Kidney tubule cell (primary cell): ENCODE data around the gene UTS2B.

Experiments used
- DNase-seq: peaks from one replicate; pipeline ENCODE4 v3.0.0-alpha.2; 2018; ENCODE audit warnings: low spot score

UTS2B gene

GRCh38 chr3:191321019-191321767 is 9.1 kb downstream of the UTS2B start:
- no peak for DNase-seq

DNA sequence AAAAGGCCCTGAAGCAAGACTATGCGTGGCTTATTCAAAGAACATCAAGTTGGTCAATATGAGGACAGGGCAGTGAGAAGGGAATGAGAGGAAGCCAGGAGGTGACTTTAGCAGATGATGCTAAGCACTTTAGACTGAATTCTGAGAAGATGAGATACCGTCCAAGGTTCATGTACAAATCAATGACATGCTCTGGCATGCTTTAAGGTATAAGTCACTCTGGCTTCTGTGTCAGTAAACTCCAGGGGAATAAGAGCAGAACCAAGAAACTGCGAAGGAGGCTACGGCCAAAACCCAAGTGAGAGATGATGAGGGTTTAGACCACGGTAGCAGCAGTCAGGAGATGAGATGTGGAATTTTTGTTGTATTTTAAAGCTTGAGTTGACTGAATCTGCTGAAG is 10.0 kb downstream of the UTS2B start:
- no peak for DNase-seq

DNA sequence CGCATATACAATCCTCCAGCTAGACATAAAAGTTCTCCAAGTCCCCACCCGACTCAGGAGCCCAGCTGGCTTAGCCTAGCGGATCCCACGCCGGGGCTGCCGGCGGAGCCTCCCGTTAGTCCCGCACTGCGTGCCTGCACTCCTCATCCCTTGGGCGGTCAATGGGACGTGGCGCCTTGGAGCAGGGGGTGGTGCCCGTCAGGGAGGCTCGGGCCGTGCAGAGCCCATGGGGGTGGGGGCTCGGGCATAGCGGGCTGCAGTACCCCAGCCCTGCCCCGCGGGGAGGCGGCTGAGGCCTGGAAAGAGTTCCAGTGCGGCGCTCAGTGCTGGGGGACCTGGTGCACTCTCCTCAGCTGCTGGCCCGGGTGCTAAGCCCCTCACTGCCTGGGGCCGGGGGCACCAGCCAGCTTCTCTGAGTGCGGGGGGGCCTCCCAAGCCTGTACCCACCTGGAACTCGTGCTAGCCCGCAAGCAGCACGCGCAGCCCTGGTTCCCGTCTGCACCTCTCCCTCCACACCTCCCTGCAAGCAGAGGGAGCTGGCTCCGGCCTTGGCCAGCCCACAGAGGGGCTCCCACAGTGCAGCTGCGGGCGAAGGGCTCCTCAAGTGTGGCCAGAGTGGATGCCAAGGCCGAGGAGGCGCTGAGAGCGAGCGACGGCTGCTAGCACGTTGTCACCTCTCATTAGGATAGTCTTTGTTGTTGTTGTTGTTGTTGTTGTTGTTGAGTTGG is 13.3 kb downstream of the UTS2B start:
- no peak for DNase-seq

- no peak for DNase-seq
These were observed 16.1 kb downstream of the UTS2B start for GRCh38 chr3:191314109-191314728.

GRCh38 chr3:191313296-191313695 is 17.0 kb downstream of the UTS2B start:
- no peak for DNase-seq

- no peak for DNase-seq
These were observed 23.0 kb downstream of the UTS2B start for GRCh38 chr3:191307341-191307740.

DNA sequence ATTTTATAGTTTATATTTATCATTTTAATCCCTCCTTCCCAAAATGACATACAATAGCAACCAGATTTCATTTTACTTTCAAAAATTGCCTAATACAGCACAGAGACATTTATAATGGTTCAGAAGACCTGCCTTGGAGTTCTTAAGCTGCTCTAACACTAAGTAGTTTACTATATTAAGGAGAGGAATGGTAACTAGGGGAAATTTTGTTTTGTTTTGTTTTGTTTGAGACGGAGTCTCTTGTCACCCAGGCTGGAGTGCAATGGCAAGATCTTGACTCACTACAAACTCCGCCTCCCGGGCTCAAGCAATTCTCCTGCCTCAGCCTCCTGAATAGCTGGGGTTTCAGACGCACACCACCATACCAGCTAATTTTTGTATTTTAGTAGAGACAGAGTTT is 23.9 kb downstream of the UTS2B start:
- no peak for DNase-seq

DNA sequence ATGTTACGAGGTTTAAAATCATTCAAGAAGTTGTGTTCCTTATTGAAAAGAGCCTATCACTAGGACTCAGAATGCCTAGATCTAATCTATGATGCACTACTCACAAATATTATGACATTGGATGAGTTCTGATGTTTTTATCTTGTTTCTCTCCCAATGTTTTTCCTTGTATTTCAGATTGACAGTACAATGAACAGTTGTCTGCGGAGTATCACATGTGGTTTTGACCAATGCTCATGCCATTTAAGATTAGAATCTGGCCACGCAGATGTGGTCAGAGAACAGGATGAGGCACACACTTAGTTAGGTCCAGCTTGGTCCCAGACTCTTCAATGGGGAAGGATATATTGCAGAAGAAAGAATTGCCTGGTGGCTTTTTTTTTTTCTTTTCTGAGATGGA is 26.7 kb downstream of the UTS2B start:
- DNase-seq = no peak

GRCh38 chr3:191302451-191302850 is 27.9 kb downstream of the UTS2B start:
- no peak for DNase-seq

GRCh38 chr3:191301782-191302411 is 28.4 kb downstream of the UTS2B start:
- DNase-seq = no peak

DNA sequence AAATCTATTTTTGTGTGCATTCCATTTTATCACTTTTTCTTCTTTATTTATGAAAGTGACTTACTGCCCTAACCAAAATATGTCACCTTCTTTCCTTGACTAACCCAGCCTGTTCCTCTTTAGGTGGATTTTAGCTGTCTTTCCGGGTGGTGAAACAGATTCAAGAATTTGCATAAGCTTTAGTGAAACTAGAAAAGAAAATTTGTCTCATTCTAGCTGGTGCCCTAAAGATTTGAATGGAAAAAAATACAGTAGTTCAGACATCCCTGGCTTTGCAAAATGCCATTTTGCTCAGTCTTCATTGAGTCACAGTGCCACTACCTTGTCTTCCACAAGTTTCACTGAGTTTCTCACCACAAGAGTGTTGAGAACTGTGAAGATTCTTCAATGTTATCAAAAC is 29.3 kb downstream of the UTS2B start:
- no peak for DNase-seq

DNA sequence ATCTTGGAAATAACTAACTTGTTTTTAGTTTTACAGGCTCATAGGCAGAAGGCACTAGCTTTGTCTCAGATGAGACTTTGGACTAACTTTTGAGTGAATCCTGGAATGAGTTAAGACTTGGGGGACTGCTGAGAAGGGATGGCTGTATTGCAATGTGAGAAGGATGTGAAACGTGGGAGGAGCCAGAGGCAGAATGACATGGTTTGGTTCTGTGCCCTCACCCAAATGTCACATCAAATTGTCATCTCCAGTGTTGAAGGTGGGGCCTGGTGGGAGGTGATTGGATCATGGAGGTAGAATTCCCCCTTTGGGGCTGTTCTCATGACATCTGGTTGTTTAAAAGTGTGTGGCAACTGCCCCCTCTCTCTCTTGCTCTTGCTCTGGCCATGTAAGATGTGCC is 29.9 kb downstream of the UTS2B start:
- no peak for DNase-seq

- no peak for DNase-seq
These were observed 31.5 kb downstream of the UTS2B start for GRCh38 chr3:191298846-191299245.

- DNase-seq = no peak
These were observed 34.2 kb downstream of the UTS2B start for GRCh38 chr3:191296041-191296541.

DNA sequence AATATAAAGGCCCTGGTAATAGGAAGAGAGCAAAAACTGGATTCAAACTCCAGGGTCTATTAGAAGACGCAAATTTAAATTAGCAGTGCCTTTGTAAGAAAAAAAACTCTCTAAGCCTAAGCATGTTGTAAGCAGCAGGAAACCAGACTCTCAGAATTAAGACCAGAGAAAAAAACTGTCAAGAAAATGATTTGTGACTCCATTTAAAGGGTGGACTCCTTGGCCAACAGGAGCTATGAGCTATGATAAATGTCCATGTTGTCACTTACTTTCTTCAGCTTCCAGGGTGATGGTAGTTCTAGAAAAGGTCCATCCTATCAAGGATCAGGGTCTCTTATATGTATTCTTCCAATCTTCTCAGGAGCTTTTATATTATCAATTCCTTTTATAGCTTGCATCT is 36.0 kb downstream of the UTS2B start:
- DNase-seq = no peak

DNA sequence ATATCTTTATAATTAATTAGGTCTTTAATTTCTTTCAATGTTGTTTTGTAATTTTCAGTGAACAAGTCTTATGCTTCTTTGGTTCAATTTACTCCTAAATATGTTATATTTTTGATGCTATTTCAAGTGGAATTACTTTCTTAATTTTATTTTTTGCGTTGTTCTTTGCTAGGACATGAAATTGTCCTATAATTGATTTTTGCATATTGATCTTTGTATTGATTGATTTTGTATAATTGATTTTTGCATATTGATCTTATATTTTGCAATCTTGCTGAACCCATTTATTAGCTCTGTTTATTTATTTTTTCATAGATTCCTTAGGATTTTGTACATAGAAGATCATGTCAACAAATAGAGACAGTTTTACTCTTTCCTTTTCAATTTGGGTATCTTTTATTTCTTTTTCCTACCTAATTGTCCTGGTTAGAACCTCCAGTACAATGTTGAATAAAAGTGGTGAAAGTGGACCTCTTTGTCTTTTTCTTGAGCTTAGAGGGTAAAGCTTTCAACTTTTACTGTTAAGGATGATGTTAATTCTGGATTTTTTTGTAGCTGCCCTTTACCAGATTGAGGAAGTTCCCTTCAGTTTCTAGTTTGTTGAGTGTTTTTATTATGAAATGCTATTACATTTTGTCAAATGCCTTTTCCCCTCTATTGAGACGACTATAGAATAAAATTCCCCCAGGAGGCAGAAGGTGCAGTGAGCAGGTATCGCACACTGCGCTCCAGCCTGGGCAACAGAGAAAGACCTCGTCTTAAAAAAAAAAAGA is 37.9 kb downstream of the UTS2B start:
- DNase-seq = no peak

DNA sequence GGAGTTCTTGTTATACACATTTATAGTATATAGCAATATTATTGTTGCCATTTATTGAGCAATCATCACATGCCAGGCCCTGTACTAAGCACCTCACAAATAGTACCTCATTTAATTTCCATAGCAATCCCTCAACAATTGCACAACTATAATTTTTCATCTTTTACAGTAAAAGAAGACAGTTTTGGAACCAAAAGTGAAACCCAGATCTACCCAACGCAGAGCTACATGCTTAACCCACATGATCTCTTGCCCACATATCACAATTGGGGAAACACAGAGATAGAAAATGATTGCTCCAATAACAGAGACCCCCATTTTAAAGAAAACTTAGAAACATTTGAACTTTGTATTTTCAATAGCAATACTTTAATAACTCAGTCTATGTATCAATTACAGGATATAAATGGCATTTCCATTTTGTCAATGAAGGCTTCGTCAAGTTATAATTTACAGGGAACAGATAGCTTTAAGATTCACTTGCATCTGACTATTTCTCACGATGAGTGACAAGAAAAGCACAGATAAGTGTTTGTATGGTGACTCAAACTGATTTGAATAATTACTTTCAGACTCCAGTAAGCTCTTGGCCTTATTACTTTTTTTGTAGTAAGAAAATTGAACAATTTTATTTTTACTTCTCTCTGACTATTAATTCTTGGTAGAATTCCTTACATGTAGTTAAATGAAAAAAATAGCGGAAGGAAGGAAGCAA is 39.9 kb downstream of the UTS2B start:
- DNase-seq = no peak

GRCh38 chr3:191283400-191283799 is 46.9 kb downstream of the UTS2B start:
- no peak for DNase-seq

DNA sequence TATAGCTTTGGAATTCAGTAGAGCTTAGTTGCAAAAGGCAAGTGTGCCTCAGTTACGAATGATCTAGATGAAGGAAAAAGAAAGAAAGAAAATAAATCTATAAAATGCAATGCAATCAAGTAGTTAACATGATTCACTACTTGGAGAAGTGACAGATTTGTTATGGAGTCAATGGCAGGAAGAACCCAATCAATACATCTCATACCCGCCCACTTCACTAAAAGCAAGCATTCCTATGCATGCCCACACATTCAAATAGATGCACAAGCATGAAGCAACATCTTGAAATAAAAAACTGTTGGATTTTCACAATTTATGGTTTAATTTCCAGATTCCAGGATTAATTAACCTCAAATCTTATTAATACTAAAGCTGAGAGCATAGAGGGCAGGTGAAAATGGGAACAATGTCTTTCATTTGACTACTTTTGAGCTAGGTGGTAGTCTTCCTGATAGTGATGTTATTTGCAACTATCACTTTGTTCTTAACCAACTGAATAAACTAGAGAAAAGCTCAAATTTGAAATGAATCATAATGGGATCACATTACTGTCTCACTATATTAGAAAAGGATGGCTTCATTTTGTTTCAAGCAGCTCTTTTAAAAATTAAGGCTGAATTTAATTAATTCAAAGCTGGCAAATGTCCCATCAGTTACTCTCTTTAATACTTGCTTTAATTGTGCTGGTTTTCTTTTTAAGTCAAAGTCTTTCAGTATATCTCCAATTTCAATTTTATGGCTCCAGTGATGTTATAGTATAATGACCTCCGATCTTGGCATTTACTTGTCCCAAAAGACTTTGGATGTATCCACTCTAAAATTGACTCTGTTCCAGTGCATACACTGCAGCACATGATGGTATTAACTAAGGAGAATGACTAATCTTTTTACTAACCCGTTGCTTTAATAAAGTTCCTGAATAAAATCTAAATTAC is 47.8 kb downstream of the UTS2B start:
- no peak for DNase-seq

DNA sequence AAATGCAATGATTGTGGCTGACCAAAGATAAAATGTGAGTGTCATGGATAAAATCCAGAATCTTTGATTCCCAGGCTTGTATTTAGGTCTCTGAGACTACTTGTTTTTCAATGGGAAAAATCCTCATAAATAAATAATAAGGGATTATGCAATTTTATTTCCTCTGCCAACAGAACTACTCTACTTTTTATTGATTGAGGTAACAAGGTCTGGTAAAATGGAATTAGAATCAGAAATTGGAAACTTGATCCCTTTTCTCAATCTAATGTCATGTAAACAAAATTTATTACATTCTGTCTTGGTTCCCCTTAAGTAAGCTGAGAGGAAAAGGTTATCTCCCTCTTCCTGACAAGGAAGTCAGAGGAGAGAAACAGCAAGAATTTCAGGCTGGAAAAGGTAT is 49.4 kb downstream of the UTS2B start:
- no peak for DNase-seq
